CD4-positive, alpha-beta T cell treated with Interleukin-2 at 100 ng/mL for 4 hours (primary cell): ENCODE measurements around the gene DLL3.

Experiments used
- DNase-seq: peaks from one replicate; pipeline ENCODE4 v3.0.0-alpha.2; 2020; ENCODE audit warnings: low spot score

Gene DLL3

DNA sequence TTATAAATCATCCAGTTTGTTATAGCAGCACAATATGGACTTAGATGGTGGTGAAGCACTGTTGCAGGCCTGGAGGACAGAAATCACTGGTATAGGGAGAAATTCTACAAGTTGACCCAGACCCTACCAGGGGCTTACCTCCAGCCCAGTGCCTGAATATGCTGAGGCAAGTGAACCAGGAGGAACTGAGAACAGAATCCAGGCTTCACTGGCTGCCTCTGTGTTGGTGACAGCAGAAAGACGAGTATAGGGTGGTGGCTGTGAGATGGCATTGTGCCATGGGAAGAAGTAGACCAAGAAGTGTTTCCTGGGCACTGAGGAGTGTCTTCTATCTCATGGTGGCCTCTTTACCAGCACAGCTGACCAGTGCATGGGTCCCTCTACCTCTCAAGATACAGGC is 57.1 kb downstream of the DLL3 start:
- DNase-seq = no peak
